Suprapubic skin (tissue), 4 donors: ENCODE measurements around the gene SHISA8.

Experiments
- EP300 ChIP-seq: sonication (generic); formaldehyde crosslinking; IDR thresholded peaks from one replicate; pipeline ENCODE4 v1.6.1; 2017; ENCODE audit warnings: antibody characterized with exemption
- POLR2A ChIP-seq, 2 donors: fragments of 450-650 bp; IDR thresholded peaks; one replicate each; pipeline ENCODE4 v1.6.1; 2017; ENCODE audit warnings: antibody characterized with exemption in 2 of 2, mild to moderate bottlenecking in 2 of 2, moderate library complexity in 2 of 2
- POLR2AphosphoS5 ChIP-seq, 3 donors: sonication (generic); formaldehyde crosslinking; IDR thresholded peaks; one replicate each; pipeline ENCODE4 v1.6.1; 2017; ENCODE audit warnings: antibody characterized with exemption in 3 of 3

- TF ChIP-seq POLR2AphosphoS5 (IDR thresholded peaks at IDR 0.05) (no peak), EP300 (no peak), POLR2A (IDR thresholded peaks at IDR 0.05) (no peak)
These were observed 34.2 kb downstream of the SHISA8 start for GRCh38 chr22:41880653-41881052.
